Right lobe of liver (tissue), 4 donors: ENCODE data around the gene ANKRD24.
"Not testable (repeated sequence)": the region's sequence is repeated elsewhere in the genome, so short reads cannot be mapped to it uniquely, and the experiment has no call there.

ENCODE experiments used
- CTCF ChIP-seq, 4 donors: fragments of 200-600 bp in 3 of 4; fragments of 450-650 bp in 1 of 4; IDR thresholded peaks; one replicate each; pipeline versions ENCODE4 v1.5.1 to v1.8.0; 2016 to 2022; ENCODE audit warnings: antibody characterized with exemption in 4 of 4, mild to moderate bottlenecking in 2 of 4
- POLR2A ChIP-seq: fragments of 450-650 bp; IDR thresholded peaks from one replicate; pipeline ENCODE4 v1.6.1; 2017; ENCODE audit warnings: antibody characterized with exemption, mild to moderate bottlenecking
- donor health status: DM: no; HTN: no; CAD: no.
- donor health status: DM: no; HTN: no; CAD: no.
- donor health status: DM: no; HTN: yes; CAD: no.

DNA sequence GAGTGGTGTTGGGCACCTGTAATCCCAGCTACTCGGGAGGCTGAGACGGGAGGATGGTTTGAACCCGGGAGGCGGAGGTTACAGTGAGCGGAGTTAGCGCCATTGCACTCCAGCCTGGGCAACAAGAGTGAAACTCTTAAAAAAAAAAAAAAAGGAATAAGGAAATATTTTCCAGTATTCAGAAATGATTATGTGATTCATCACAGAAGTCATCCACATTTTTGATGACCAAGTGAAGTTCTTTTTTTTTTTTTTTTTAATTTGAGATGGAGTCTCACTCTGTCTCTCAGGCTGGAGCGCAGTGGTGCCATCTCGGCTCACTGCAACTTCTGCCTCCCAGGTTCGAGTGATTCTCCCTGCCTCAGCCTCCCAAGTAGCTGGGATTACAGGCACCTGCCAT is 47.1 kb upstream of the ANKRD24 start:
- not testable (repeated sequence) for TF ChIP-seq CTCF (IDR thresholded peaks at IDR 0.05); POLR2A
